Dendritic cell treated with granulocyte-macrophage colony-stimulating factor and Interleukin-4, amounts not matched to agents 40 ng/mL and 50 ng/mL, for 4 days (primary cell): ENCODE data around the gene RAD51B.

ENCODE experiments used
- H3K27ac Mint-ChIP-seq: one replicate; pipeline ENCODE4 v1.8.0; 2022; ENCODE audit warnings: mild to moderate bottlenecking, mixed read lengths
- H3K27me3 Mint-ChIP-seq: one replicate; pipeline ENCODE4 v1.8.0; 2022; ENCODE audit warnings: mild to moderate bottlenecking, mixed read lengths
- H3K36me3 Mint-ChIP-seq: one replicate; pipeline ENCODE4 v1.8.0; 2022; ENCODE audit warnings: low read depth, mixed read lengths
- H3K4me1 Mint-ChIP-seq: one replicate; pipeline ENCODE4 v1.8.0; 2022; ENCODE audit warnings: low read depth, mixed read lengths
- H3K4me3 Mint-ChIP-seq: one replicate; pipeline ENCODE4 v1.8.0; 2022; ENCODE audit warnings: mild to moderate bottlenecking, moderate library complexity, mixed read lengths
- H3K9me3 Mint-ChIP-seq: one replicate; pipeline ENCODE4 v1.8.0; 2022; ENCODE audit warnings: mixed read lengths
- intact Hi-C: fragments of 100-400 bp; cut with micrococcal nuclease; formaldehyde crosslinking; loops from one replicate; pipeline ENCODE4 v1.15.0; 2022

The RAD51B gene

GRCh38 chr14:68556253-68556652, 736.7 kb downstream of the RAD51B start:
- no peaks in the 10 kb centered on the region for H3K27me3 Mint-ChIP-seq
- H3K4me3 Mint-ChIP-seq, result no peak overlapping the region
- peak overlapping the region; percentile 41 for H3K27ac Mint-ChIP-seq
- no peaks in the 10 kb centered on the region for H3K9me3 Mint-ChIP-seq
- no peaks in the 10 kb centered on the region for H3K36me3 Mint-ChIP-seq
- H3K4me1 Mint-ChIP-seq, result peaks cover 63% of the 10 kb centered on the region
- intact Hi-C loops, result no loop called here

- H3K4me1 Mint-ChIP-seq, result peaks cover 61% of the 10 kb centered on the region
- no peaks in the 10 kb centered on the region for H3K27me3 Mint-ChIP-seq
- intact Hi-C loops, result no loop called here
- no peaks in the 10 kb centered on the region for H3K9me3 Mint-ChIP-seq
- H3K4me3 Mint-ChIP-seq, result no peak overlapping the region
- no peak overlapping the region for H3K27ac Mint-ChIP-seq
- no peaks in the 10 kb centered on the region for H3K36me3 Mint-ChIP-seq
Measured at GRCh38 chr14:68557648-68558047, 738.1 kb downstream of the RAD51B start.

GRCh38 chr14:68558096-68558495, 738.5 kb downstream of the RAD51B start:
- no peaks in the 10 kb centered on the region for H3K27me3 Mint-ChIP-seq
- no peak overlapping the region for H3K4me3 Mint-ChIP-seq
- no peak overlapping the region for H3K27ac Mint-ChIP-seq
- no peaks in the 10 kb centered on the region for H3K36me3 Mint-ChIP-seq
- peaks cover 62% of the 10 kb centered on the region for H3K4me1 Mint-ChIP-seq
- intact Hi-C loops, result no loop called here
- H3K9me3 Mint-ChIP-seq, result no peaks in the 10 kb centered on the region

- H3K9me3 Mint-ChIP-seq, result no peaks in the 10 kb centered on the region
- no peaks in the 10 kb centered on the region for H3K36me3 Mint-ChIP-seq
- no peak overlapping the region for H3K4me3 Mint-ChIP-seq
- no peaks in the 10 kb centered on the region for H3K27me3 Mint-ChIP-seq
- H3K27ac Mint-ChIP-seq, result peak overlapping the region; percentile 58
- intact Hi-C loops, result no loop called here
- peaks cover 63% of the 10 kb centered on the region for H3K4me1 Mint-ChIP-seq
Measured at GRCh38 chr14:68559949-68560348, 740.4 kb downstream of the RAD51B start.

GRCh38 chr14:68561531-68562007, 742.0 kb downstream of the RAD51B start:
- H3K4me1 Mint-ChIP-seq, result peaks cover 64% of the 10 kb centered on the region

GRCh38 chr14:68562911-68563250, 743.3 kb downstream of the RAD51B start:
- Mint-ChIP-seq H3K27me3 (no peaks in the 10 kb centered on the region), H3K4me3 (no peak overlapping the region), H3K9me3 (no peaks in the 10 kb centered on the region), H3K4me1 (peaks cover 70% of the 10 kb centered on the region), H3K36me3 (no peaks in the 10 kb centered on the region), H3K27ac (peak overlapping the region; percentile 48)
- intact Hi-C loops, result no loop called here

More at GRCh38 chr14:68561531-68562007, 742.0 kb downstream of the RAD51B start:
- Mint-ChIP-seq H3K4me3 (no peak overlapping the region), H3K9me3 (no peaks in the 10 kb centered on the region), H3K27ac (peak overlapping the region; percentile 58), H3K27me3 (no peaks in the 10 kb centered on the region), H3K36me3 (no peaks in the 10 kb centered on the region)
- intact Hi-C loops, result no loop called here

GRCh38 chr14:68563251-68564131, 743.9 kb downstream of the RAD51B start:
- peak overlapping the region; percentile 48 for H3K27ac Mint-ChIP-seq
- H3K9me3 Mint-ChIP-seq, result no peaks in the 10 kb centered on the region
- intact Hi-C loops, result no loop called here
- H3K4me1 Mint-ChIP-seq, result peaks cover 76% of the 10 kb centered on the region
- H3K36me3 Mint-ChIP-seq, result no peaks in the 10 kb centered on the region
- H3K4me3 Mint-ChIP-seq, result no peak overlapping the region
- H3K27me3 Mint-ChIP-seq, result no peaks in the 10 kb centered on the region

GRCh38 chr14:68564191-68564825, 744.7 kb downstream of the RAD51B start:
- Mint-ChIP-seq H3K27me3 (no peaks in the 10 kb centered on the region), H3K36me3 (no peaks in the 10 kb centered on the region), H3K4me1 (peaks cover 84% of the 10 kb centered on the region), H3K9me3 (no peaks in the 10 kb centered on the region), H3K4me3 (no peak overlapping the region), H3K27ac (peak overlapping the region; percentile 48)
- intact Hi-C loops, result no loop called here

- no peaks in the 10 kb centered on the region for H3K9me3 Mint-ChIP-seq
- peak overlapping the region; percentile 48 for H3K27ac Mint-ChIP-seq
- no peak overlapping the region for H3K4me3 Mint-ChIP-seq
- intact Hi-C loops, result loop anchor here (5.0 kb wide), 1 partner anchor 37 kb away; no protein-coding TSS in a partner anchor
- H3K36me3 Mint-ChIP-seq, result no peaks in the 10 kb centered on the region
- peaks cover 92% of the 10 kb centered on the region for H3K4me1 Mint-ChIP-seq
- no peaks in the 10 kb centered on the region for H3K27me3 Mint-ChIP-seq
Measured at GRCh38 chr14:68564826-68565759, 745.5 kb downstream of the RAD51B start.

- no peak overlapping the region for H3K4me3 Mint-ChIP-seq
- peaks cover 87% of the 10 kb centered on the region for H3K4me1 Mint-ChIP-seq
- H3K36me3 Mint-ChIP-seq, result no peaks in the 10 kb centered on the region
- intact Hi-C loops, result loop anchor here (5.0 kb wide), 1 partner anchor 36 kb away; no protein-coding TSS in a partner anchor
- peak overlapping the region; percentile 48 for H3K27ac Mint-ChIP-seq
- peaks cover under 1% of the 10 kb centered on the region for H3K9me3 Mint-ChIP-seq
- H3K27me3 Mint-ChIP-seq, result no peaks in the 10 kb centered on the region
Measured at GRCh38 chr14:68566075-68566474, 746.5 kb downstream of the RAD51B start.

GRCh38 chr14:68568907-68569897, 749.6 kb downstream of the RAD51B start:
- no peaks in the 10 kb centered on the region for H3K36me3 Mint-ChIP-seq
- peaks cover 4% of the 10 kb centered on the region for H3K27me3 Mint-ChIP-seq
- intact Hi-C loops, result loop anchor here (5.0 kb wide), 1 partner anchor 33 kb away; no protein-coding TSS in a partner anchor
- H3K4me1 Mint-ChIP-seq, result peaks cover 85% of the 10 kb centered on the region
- H3K4me3 Mint-ChIP-seq, result no peak overlapping the region
- peak overlapping the region; percentile 94 for H3K27ac Mint-ChIP-seq
- peaks cover 8% of the 10 kb centered on the region for H3K9me3 Mint-ChIP-seq

- no peak overlapping the region for H3K4me3 Mint-ChIP-seq
- H3K36me3 Mint-ChIP-seq, result no peaks in the 10 kb centered on the region
- H3K4me1 Mint-ChIP-seq, result peaks cover 82% of the 10 kb centered on the region
- peaks cover 4% of the 10 kb centered on the region for H3K27me3 Mint-ChIP-seq
- intact Hi-C loops, result loop anchor here (5.0 kb wide), 1 partner anchor 32 kb away; no protein-coding TSS in a partner anchor
- peak overlapping the region; percentile 94 for H3K27ac Mint-ChIP-seq
- peaks cover 8% of the 10 kb centered on the region for H3K9me3 Mint-ChIP-seq
Measured at GRCh38 chr14:68569970-68570409, 750.4 kb downstream of the RAD51B start.
